Fibroblast of gingiva (primary cell): ENCODE measurements around the gene SARNP.

ENCODE experiments used
- DNase-seq: peaks from one replicate; pipeline ENCODE4 v3.0.0-alpha.2; 2011; ENCODE audit warnings: low read depth

Gene SARNP

GRCh38 chr12:55742719-55743405 lies 74.7 kb downstream of the SARNP start, which contains the start of gene GDF11:
GDF11 (plus strand) TSS chr12:55743122; CDS start chr12:55743317, 195 bp downstream.
- DNase-seq: peak; percentile 73

GRCh38 chr12:55741931-55742680 lies 75.4 kb downstream of the SARNP start:
- no peak for DNase-seq

GRCh38 chr12:55739025-55739378 lies 78.5 kb downstream of the SARNP start:
- DNase-seq: no peak

- peak; percentile 85 for DNase-seq
Observed at GRCh38 chr12:55738123-55739024, 79.2 kb downstream of the SARNP start.

GRCh38 chr12:55737581-55738122 lies 79.9 kb downstream of the SARNP start:
- DNase-seq: no peak

- DNase-seq: peak; percentile 65
Observed at GRCh38 chr12:55736780-55737580, 80.5 kb downstream of the SARNP start.

- DNase-seq: no peak
Observed at GRCh38 chr12:55736076-55736475, 81.4 kb downstream of the SARNP start.

GRCh38 chr12:55734595-55734994 lies 82.9 kb downstream of the SARNP start:
- DNase-seq: no peak

- DNase-seq: peak; percentile 2
Observed at GRCh38 chr12:55733858-55734257, 83.7 kb downstream of the SARNP start.

- no peak for DNase-seq
Observed at GRCh38 chr12:55733021-55733555, 84.4 kb downstream of the SARNP start.

- no peak for DNase-seq
Observed at GRCh38 chr12:55732288-55732687, 85.2 kb downstream of the SARNP start.

GRCh38 chr12:55729819-55730818 lies 87.4 kb downstream of the SARNP start:
- peak; percentile 52 for DNase-seq

- DNase-seq: peak; percentile 95
Observed at GRCh38 chr12:55728939-55729818, 88.3 kb downstream of the SARNP start, which contains the start of gene CD63. CD63 (minus strand) TSS chr12:55729009; CDS start chr12:55728341, 668 bp downstream.

- peak; percentile 66 for DNase-seq
Observed at GRCh38 chr12:55728186-55728938, 89.2 kb downstream of the SARNP start.

GRCh38 chr12:55727643-55728185 lies 89.8 kb downstream of the SARNP start:
- DNase-seq: peak; percentile 65

- no peak for DNase-seq
Observed at GRCh38 chr12:55726971-55727370, 90.6 kb downstream of the SARNP start.

- DNase-seq: no peak
Observed at GRCh38 chr12:55725556-55725955, 92.0 kb downstream of the SARNP start.

GRCh38 chr12:55724940-55725309 lies 92.6 kb downstream of the SARNP start:
- DNase-seq: no peak
